Measurements from ENCODE around the gene PDZD2.

GRCh38 chr5:31823472-31823871, 184.5 kb downstream of the PDZD2 start:
- TF ChIP-seq, protein P1, sequence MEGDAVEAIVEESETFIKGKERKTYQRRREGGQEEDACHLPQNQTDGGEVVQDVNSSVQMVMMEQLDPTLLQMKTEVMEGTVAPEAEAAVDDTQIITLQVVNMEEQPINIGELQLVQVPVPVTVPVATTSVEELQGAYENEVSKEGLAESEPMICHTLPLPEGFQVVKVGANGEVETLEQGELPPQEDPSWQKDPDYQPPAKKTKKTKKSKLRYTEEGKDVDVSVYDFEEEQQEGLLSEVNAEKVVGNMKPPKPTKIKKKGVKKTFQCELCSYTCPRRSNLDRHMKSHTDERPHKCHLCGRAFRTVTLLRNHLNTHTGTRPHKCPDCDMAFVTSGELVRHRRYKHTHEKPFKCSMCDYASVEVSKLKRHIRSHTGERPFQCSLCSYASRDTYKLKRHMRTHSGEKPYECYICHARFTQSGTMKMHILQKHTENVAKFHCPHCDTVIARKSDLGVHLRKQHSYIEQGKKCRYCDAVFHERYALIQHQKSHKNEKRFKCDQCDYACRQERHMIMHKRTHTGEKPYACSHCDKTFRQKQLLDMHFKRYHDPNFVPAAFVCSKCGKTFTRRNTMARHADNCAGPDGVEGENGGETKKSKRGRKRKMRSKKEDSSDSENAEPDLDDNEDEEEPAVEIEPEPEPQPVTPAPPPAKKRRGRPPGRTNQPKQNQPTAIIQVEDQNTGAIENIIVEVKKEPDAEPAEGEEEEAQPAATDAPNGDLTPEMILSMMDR (IDR thresholded peaks at IDR 0.05) = no peak
- TF ChIP-seq POLR2AphosphoS5 (IDR thresholded peaks at IDR 0.05) = no peak

Measured in prostate gland (tissue), 2 donors.